Stimulated activated CD8-positive, alpha-beta memory T cell treated with anti-CD3 and anti-CD28 coated beads, Interleukin-2, amount 100 ng/mL, for 48 hours (primary cell): ENCODE results near the gene PAPSS1.
"Not testable (repeated sequence)": the region's sequence is repeated elsewhere in the genome, so short reads cannot be mapped to it uniquely, and the experiment has no call there.

Experiments used
- DNase-seq, 2 donors: peaks; one replicate each; pipeline ENCODE4 v3.0.0-alpha.2; 2020; ENCODE audit warnings: low read depth in 2 of 2

PAPSS1 gene

GRCh38 chr4:107689912-107690587, 30.0 kb downstream of the PAPSS1 start:
- no peak for DNase-seq

- no peak for DNase-seq
Observed at GRCh38 chr4:107688421-107688820, 31.6 kb downstream of the PAPSS1 start.

DNA sequence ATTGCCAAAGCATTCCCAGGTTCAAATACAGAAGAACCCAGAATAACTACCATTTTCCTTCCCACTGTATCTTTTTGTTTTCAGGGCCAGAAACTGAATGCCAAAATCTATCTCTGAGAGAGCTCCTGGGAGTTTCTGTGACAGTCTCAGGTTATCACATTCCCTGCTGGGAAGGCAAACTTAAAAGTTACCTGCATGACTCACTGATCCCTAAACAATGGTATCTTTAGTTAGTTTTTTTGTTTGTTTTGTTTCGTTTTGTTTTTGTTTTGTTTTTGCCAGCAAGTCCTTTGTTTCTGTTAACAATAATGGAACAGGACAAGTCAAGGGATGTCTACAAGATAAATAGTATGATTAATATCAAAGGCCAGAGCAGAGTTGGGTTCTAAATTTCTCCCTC, 34.3 kb downstream of the PAPSS1 start:
- no peak for DNase-seq

DNA sequence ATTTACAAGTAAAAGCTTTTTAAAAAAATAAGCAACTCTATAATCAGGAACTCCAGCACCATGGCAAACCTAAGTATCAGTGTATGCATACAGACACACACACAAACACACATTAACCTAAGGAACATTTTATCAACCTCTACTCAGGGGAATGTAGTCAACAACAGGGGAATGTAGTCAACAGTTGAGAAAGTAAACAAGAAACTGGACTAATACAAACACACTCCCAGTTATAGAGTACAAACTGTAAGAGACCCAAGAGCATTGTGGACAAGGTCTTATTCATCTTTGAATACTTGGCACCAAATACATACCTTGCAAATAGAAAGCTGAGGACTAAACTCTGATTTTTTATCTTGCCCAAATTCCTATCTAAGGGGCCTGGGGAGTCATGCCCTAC, 36.2 kb downstream of the PAPSS1 start:
- DNase-seq: no peak

DNA sequence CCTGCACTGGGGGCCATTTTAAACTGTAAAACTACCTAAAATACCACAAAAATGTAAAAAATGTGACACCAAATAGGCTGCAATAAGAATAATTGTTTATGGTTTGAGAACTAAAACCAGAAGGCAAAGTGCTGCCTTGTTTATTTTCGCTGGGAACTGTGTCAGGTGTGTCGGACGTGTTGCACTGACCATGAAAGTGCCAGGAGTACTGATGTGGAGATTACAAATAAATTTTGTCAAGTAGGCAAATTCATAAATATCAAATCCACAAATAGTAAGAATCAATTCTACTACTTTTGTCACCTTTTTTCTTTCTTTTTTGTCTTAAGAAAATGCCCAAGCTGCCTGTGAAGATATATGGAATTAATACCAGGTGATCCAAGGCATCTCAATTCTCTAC, 37.7 kb downstream of the PAPSS1 start:
- DNase-seq: no peak

DNA sequence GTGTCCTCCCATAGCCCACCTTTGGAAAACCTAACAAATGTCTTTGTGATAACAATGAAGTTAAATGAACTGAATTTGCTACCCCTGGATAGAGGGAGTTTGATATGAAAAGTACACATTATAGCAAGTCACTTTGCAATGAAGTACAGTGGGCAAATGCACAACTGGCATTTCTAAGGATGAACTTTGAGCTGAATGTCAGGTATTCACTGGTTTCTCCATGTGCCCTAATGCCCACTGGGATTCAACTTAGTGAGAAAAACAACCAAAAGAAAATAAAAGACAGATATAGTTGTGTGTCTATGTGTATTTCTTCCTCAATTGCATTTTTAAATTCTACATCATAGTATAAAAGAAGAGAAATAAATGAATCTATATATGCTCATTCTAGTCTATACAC, 51.0 kb downstream of the PAPSS1 start:
- no peak for DNase-seq

- no peak for DNase-seq
Observed at GRCh38 chr4:107666134-107666533, 53.9 kb downstream of the PAPSS1 start.

GRCh38 chr4:107665001-107665400, 55.0 kb downstream of the PAPSS1 start:
- no peak for DNase-seq

GRCh38 chr4:107658400-107659336, 61.4 kb downstream of the PAPSS1 start:
- DNase-seq: no peak

- DNase-seq: no peak
Observed at GRCh38 chr4:107655289-107655688, 64.7 kb downstream of the PAPSS1 start.

DNA sequence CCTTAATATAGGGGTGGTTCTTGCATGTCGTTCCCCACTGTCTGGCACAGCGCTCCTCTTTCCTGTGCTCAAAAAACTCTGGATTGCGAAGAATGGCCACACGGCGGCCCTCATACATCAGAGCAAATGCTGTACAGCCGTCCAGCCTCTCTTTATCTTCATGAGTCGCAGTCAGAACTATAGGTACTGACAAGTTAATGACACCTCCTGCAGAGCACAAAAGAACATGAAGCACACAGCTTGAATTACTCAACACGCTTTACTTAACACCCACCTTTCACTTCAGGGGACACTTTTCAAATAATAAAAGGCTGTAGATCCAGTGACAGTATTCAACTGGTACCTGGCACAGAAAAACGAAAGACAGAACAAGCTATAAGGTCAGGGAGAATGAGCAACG, 65.3 kb downstream of the PAPSS1 start:
- DNase-seq: no peak

- DNase-seq: not testable (repeated sequence)
Observed at GRCh38 chr4:107651408-107651807, 68.6 kb downstream of the PAPSS1 start.

DNA sequence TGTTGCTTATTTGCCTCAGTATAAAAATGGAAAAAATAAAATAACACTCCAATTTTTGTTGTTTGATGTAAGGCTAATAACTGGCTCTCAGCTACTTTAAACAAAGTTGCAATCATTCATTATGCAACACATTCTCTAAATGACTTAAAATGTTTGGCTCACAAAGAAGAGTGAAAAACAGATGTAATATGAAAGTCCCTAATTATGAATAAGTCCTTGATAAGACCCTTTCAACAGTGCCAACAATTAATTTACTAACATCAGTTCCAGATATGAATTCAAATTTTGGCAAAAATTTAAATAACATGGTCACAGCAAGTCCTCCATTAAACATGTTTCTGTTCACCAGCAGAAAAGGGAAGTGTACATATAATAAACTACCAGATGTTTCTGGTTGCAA, 69.8 kb downstream of the PAPSS1 start:
- DNase-seq: no peak

GRCh38 chr4:107648178-107648991, 71.6 kb downstream of the PAPSS1 start:
- no peak for DNase-seq

DNA sequence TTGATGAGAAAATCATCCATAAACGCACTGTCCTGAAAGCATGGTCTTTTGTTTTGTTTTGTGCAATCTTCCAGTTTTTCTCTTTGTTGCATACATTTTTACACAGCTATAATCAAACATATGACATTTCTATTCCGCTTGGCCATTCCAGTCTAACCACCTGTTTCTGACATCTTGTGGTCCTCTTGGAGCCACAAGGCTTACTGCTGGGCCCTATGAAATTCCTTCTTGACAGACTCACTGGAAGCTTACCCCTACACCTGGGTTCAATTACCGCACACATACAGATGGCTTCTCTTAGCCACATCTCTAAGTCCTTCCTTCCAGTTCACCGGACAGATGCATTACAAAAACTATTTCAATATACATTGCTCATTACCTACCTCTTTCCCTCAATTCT, 72.4 kb downstream of the PAPSS1 start:
- DNase-seq: no peak

GRCh38 chr4:107645604-107646003, 74.4 kb downstream of the PAPSS1 start:
- DNase-seq: no peak

GRCh38 chr4:107643021-107643420, 77.0 kb downstream of the PAPSS1 start:
- DNase-seq: no peak

GRCh38 chr4:107640878-107641277, 79.2 kb downstream of the PAPSS1 start:
- no peak for DNase-seq

DNA sequence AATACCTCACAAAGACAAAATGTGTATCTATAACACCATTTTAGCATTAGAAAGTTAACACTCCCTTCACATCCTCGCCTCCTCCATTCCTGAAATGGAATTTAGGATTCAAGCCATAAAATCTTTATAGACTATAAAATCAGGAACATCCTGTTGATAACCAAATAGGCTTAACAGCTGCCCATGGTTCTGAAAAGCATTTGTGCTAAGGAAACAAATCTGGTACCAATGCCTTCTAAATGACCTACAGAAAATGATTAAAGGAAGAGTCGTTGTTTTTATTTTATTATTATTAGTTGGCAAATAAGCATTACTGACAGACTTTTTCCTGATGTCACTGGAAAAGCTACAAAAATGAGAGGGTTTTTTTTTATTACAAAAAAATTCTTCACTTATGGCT, 79.8 kb downstream of the PAPSS1 start:
- DNase-seq: no peak

DNA sequence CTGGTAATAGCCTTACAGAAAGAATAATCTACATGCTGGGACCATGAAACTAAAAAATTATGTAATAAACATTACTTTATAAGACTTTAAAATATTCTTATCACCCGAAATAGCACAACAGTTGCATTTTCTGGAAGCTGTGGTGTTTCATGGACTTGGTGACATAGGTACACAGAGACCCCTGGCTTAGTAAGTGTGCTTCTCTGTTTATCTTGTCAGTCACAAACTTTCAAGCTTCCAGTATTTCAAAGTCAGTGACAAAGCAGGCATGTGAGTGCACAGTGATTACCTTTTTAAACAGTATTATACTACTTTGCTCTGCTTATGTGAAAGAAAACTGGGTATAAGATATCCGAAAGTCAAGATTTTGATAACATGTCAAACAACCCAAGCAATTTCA, 84.3 kb downstream of the PAPSS1 start:
- DNase-seq: no peak

- DNase-seq: no peak
Observed at GRCh38 chr4:107631560-107631959, 88.5 kb downstream of the PAPSS1 start.

DNA sequence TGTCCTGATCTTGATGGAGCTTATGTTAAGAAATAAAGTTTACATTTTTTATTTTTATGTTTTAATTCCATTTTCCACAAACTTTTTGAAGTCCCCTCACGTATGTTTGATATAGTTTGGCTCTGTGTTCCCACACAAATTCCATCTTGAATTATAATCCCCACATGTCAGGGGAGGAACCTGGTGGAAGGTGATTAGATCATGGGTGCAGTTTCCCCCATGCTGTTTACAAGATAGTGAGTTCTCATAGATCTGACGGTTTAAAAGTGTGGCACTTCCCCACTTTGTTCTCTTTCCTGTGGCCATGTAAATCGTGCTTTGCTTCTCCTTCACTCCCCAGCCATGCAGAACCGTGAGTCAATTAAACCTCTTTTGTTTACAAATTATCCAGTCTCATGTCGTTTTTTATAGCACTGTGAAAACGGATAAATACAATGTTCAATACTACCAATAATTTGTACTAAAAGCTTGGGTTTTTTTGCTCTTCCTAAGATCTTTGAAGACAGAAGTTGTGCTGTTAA, 89.8 kb downstream of the PAPSS1 start:
- DNase-seq: no peak
